Astrocyte (in vitro differentiated cells and primary cell): ENCODE data around the gene KLHL42. TPM values are rescaled to one million over a fixed set of nuclear protein-coding genes. Genes with fewer than 3 reads are reported as not detected.

Experiments used
- DNase-seq: peaks from one replicate; pipeline ENCODE4 v3.0.0-alpha.2; 2010; ENCODE audit warnings: low read depth
- FAIRE-seq: peaks from 2 replicates; lab custom pipeline; 2011; peaks lifted over from hg19 to GRCh38; lab: Jason Lieb, UNC
- H2AFZ ChIP-seq: 2 replicates; pipeline ENCODE4 v1.6.0; 2012; ENCODE audit warnings: low read depth, low read length, inconsistent platforms
- H3K27ac ChIP-seq: 2 replicates; pipeline ENCODE4 v1.5.1; 2011; ENCODE audit warnings: low read depth, low read length, inconsistent platforms
- H3K27me3 ChIP-seq: 2 replicates; pipeline ENCODE4 v1.6.0; 2011; ENCODE audit warnings: low read length, inconsistent platforms; ENCODE audit not compliant: insufficient read depth
- H3K36me3 ChIP-seq: 2 replicates; pipeline ENCODE4 v1.5.1; 2011; ENCODE audit warnings: low read length, inconsistent platforms; ENCODE audit not compliant: insufficient read depth
- H3K4me1 ChIP-seq: 2 replicates; pipeline ENCODE4 v1.5.1; 2011; ENCODE audit warnings: low read length, inconsistent platforms; ENCODE audit not compliant: insufficient read depth
- H3K4me2 ChIP-seq: 2 replicates; pipeline ENCODE4 v1.6.0; 2012; ENCODE audit warnings: low read length, inconsistent platforms
- H3K4me3 ChIP-seq: 2 replicates; pipeline ENCODE4 v1.5.1; 2011; ENCODE audit warnings: low read depth, mild to moderate bottlenecking, low read length, inconsistent platforms; ENCODE audit not compliant: insufficient read depth
- H3K79me2 ChIP-seq: 2 replicates; pipeline ENCODE4 v1.6.0; 2012; ENCODE audit warnings: mild to moderate bottlenecking, low read length, inconsistent platforms; ENCODE audit not compliant: insufficient read depth
- H3K9ac ChIP-seq: 2 replicates; pipeline ENCODE4 v1.6.0; 2012; ENCODE audit warnings: mild to moderate bottlenecking, low read length, inconsistent platforms
- H3K9me3 ChIP-seq: 2 replicates; pipeline ENCODE4 v1.5.1; 2012; ENCODE audit warnings: low read depth, mild to moderate bottlenecking, low read length, inconsistent platforms; ENCODE audit not compliant: insufficient read depth
- H4K20me1 ChIP-seq: 2 replicates; pipeline ENCODE4 v1.6.0; 2012; ENCODE audit warnings: low read length, inconsistent platforms; ENCODE audit not compliant: insufficient read depth
- H3K27ac Mint-ChIP-seq: one replicate; pipeline ENCODE4 v1.8.0; 2021; ENCODE audit warnings: mild to moderate bottlenecking, mixed read lengths; ENCODE audit not compliant: unreplicated experiment
- H3K27me3 Mint-ChIP-seq: one replicate; pipeline ENCODE4 v1.8.0; 2021; ENCODE audit warnings: low read depth, mixed read lengths; ENCODE audit not compliant: unreplicated experiment
- H3K36me3 Mint-ChIP-seq: one replicate; pipeline ENCODE4 v1.8.0; 2021; ENCODE audit warnings: low read depth, mixed read lengths; ENCODE audit not compliant: unreplicated experiment
- H3K4me1 Mint-ChIP-seq: one replicate; pipeline ENCODE4 v1.8.0; 2021; ENCODE audit warnings: low read depth, mixed read lengths; ENCODE audit not compliant: unreplicated experiment
- H3K4me3 Mint-ChIP-seq: one replicate; pipeline ENCODE4 v1.8.0; 2021; ENCODE audit warnings: mild to moderate bottlenecking, moderate library complexity, mixed read lengths; ENCODE audit not compliant: unreplicated experiment
- H3K9me3 Mint-ChIP-seq: one replicate; pipeline ENCODE4 v1.8.0; 2021; ENCODE audit warnings: mild to moderate bottlenecking, mixed read lengths; ENCODE audit not compliant: unreplicated experiment
- EZH2 ChIP-seq: IDR thresholded peaks from 2 replicates; pipeline ENCODE4 v1.6.1; 2012; ENCODE audit warnings: mild to moderate bottlenecking, low read length, inconsistent platforms; ENCODE audit not compliant: insufficient read depth
- total RNA-seq: library from RNA; stranded (reverse); gene quantifications from 2 replicates; pipeline ENCODE4 v1.2.1, GENCODE V29; 2021
- TF ChIP-seq, protein P1 (sequence below): IDR thresholded peaks from 2 replicates; pipeline ENCODE4 v1.5.1; 2011; ENCODE audit warnings: low read depth, mild to moderate bottlenecking, inconsistent platforms, low read length, moderate library complexity; ENCODE audit not compliant: insufficient read depth

Gene KLHL42
- total RNA-seq, 1 donor from 2014 or later = 40.8 TPM

- FAIRE-seq = no peak
- no peak for TF ChIP-seq EZH2
- TF ChIP-seq, protein P1, sequence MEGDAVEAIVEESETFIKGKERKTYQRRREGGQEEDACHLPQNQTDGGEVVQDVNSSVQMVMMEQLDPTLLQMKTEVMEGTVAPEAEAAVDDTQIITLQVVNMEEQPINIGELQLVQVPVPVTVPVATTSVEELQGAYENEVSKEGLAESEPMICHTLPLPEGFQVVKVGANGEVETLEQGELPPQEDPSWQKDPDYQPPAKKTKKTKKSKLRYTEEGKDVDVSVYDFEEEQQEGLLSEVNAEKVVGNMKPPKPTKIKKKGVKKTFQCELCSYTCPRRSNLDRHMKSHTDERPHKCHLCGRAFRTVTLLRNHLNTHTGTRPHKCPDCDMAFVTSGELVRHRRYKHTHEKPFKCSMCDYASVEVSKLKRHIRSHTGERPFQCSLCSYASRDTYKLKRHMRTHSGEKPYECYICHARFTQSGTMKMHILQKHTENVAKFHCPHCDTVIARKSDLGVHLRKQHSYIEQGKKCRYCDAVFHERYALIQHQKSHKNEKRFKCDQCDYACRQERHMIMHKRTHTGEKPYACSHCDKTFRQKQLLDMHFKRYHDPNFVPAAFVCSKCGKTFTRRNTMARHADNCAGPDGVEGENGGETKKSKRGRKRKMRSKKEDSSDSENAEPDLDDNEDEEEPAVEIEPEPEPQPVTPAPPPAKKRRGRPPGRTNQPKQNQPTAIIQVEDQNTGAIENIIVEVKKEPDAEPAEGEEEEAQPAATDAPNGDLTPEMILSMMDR = no peak
- H3K27ac Mint-ChIP-seq = no peak overlapping the region
- H3K36me3 ChIP-seq = peaks cover 27% of the 10 kb centered on the region
- H3K9me3 Mint-ChIP-seq = no peaks in the 10 kb centered on the region
- no peak overlapping the region for H2AFZ ChIP-seq
- H3K9me3 ChIP-seq = no peaks in the 10 kb centered on the region
- H3K27me3 Mint-ChIP-seq = no peaks in the 10 kb centered on the region
- peaks cover 18% of the 10 kb centered on the region for H4K20me1 ChIP-seq
- H3K36me3 Mint-ChIP-seq = peaks cover 26% of the 10 kb centered on the region
- H3K4me3 Mint-ChIP-seq = no peak overlapping the region
- H3K4me2 ChIP-seq = no peak overlapping the region
- peaks cover 3% of the 10 kb centered on the region for H3K4me1 Mint-ChIP-seq
- no peaks in the 10 kb centered on the region for H3K27me3 ChIP-seq
- no peak for DNase-seq
- H3K4me1 ChIP-seq = no peaks in the 10 kb centered on the region
- no peak overlapping the region for H3K4me3 ChIP-seq
- H3K27ac ChIP-seq = no peak overlapping the region
- H3K79me2 ChIP-seq = peaks cover 17% of the 10 kb centered on the region
- no peak overlapping the region for H3K9ac ChIP-seq
Observed at GRCh38 chr12:27794818-27795584, 15.0 kb downstream of the KLHL42 start.

DNA sequence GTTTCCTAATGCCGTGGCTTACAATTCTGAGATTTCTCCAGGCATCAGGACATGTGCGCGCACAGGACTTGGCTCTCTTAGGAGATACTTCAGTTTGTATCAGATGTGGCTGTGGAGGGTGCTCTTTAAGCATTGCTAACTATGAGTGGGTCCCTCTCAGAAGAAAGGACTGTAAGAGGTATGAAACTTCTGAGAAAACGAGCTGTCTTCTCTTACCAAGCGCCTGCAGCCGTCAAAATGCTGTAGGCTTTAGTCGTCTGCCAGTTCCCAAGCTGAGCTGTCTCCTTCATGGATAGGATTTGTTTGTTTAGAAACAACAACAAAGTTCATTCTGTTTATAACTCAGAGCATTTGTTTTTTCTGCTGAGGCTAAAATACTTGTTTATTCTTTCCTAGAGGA, 16.1 kb downstream of the KLHL42 start:
- no peak overlapping the region for H3K27ac Mint-ChIP-seq

More for the DNA sequence above, 16.1 kb downstream of the KLHL42 start:
- peaks cover 6% of the 10 kb centered on the region for H3K4me1 Mint-ChIP-seq
- H3K4me3 ChIP-seq = no peak overlapping the region
- H3K27me3 ChIP-seq = no peaks in the 10 kb centered on the region
- H3K9me3 Mint-ChIP-seq = no peaks in the 10 kb centered on the region
- no peak overlapping the region for H3K27ac ChIP-seq
- peaks cover 24% of the 10 kb centered on the region for H3K36me3 ChIP-seq
- DNase-seq (no peak), FAIRE-seq (no peak)
- no peak overlapping the region for H3K4me3 Mint-ChIP-seq
- TF ChIP-seq EZH2 = no peak
- TF ChIP-seq, protein P1 = no peak
- no peak overlapping the region for H2AFZ ChIP-seq
- H3K9me3 ChIP-seq = no peaks in the 10 kb centered on the region
- H3K27me3 Mint-ChIP-seq = no peaks in the 10 kb centered on the region
- peaks cover 29% of the 10 kb centered on the region for H3K36me3 Mint-ChIP-seq
- peaks cover 6% of the 10 kb centered on the region for H3K79me2 ChIP-seq
- no peak overlapping the region for H3K9ac ChIP-seq
- peaks cover 13% of the 10 kb centered on the region for H4K20me1 ChIP-seq
- no peaks in the 10 kb centered on the region for H3K4me1 ChIP-seq
- H3K4me2 ChIP-seq = no peak overlapping the region
